Smooth muscle cell of trachea (primary cell): ENCODE results near the gene LSMEM2. TPM values are rescaled to one million over a fixed set of nuclear protein-coding genes. Genes with fewer than 3 reads are reported as not detected.

ENCODE experiments used
- total RNA-seq: library from RNA; depleted of rRNA; stranded (reverse); fragments of >200 nt; gene quantifications from 2 replicates; pipeline ENCODE4 v1.2.1, GENCODE V29; 2014

The LSMEM2 gene
- total RNA-seq: 0.17 TPM in 1 of 2 replicates, not detected in the other

DNA sequence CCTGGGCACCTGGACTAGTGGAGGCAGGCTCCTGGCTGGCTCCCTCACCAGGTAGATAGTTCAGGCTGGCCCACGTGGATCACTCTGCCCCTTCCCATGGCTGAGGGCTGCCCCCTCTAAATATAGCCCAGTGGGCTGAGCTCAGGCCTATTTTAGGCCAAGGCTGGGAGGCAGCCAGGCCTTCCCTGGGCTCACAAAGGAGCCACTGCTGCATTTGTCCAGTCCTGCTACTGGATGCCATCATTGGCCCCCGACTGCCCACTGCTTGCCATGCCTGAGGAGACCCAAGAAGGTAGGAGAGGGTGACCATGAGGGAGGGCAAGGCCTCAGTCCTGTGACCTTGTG lies at the start of gene LSMEM2:
Gene LSMEM2 (plus strand): TSS at position 208 of the 345 bp plus-strand sequence. CDS start 27 bp downstream, at position 235.

DNA sequence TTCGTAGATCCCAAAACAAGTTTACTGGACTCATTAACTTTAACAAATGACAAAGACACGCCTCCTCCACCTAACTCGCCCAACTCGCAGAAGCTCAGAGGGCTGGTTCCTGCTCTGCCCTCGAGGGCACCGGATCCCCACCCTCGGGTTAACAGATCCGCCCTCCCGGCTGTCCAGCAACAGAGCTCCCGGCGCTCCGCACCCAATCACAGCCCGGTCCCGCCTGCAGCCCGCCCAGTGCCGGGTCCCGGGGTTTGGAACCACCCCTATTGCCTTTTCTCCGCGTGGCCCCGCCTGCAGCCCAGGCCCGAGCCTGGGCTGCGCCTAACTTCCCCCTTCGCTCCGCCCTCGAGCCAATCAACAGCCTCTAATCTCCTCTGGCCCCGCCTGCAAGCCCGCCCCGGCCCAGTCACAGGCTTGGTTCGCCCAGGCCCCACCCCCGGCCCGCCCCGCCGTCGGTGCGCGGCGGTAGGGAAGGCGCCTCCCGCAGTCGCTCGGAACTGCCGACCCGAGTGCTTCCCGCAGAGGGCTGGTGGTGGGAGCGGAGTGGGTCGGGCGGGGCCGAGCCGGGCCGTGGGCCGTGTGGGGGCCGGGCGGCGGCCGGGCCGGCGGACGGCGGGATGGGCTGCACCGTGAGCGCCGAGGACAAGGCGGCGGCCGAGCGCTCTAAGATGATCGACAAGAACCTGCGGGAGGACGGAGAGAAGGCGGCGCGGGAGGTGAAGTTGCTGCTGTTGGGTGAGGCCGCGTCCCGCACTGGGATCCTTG lies 43.0 kb upstream of the LSMEM2 start, which contains the start of gene GNAI2:
Gene GNAI2 (plus strand): TSS at position 489 of the 768 bp plus-strand sequence. CDS start 132 bp downstream, at position 621.

DNA sequence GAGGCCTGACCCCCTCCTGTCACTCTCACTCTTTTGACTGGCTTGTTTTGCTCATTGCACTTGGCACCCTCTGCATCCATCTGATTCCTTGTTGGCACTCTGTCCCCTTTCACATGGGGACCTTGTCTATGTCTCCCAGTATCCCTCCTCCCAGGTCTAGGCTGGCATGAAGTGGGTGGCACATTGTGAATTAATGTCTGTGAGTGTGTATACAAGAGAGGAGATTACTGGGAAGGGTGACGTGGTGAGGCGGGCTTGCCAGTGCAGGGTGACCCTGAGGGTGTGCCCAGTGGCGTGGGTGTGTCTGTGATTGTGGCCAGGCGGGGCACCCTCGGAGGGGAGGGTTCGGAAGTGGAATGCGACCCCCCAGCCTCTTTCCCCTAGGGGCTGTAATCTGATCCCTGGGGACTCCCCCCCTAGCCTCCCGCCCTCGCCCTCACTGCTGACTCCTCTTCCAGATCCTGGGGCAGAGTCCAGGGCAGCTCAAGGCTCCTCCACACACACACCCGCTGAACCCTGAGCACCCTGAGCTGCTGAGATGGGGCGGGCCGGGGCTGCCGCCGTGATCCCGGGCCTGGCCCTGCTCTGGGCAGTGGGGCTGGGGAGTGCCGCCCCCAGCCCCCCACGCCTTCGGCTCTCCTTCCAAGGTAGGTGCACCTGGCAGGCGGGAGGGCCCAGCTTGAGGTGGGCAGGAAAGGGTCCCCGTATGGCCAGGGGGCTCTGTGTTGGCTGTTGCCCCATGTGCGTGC lies 10.0 kb upstream of the LSMEM2 start, which contains the start of gene SEMA3B:
Gene SEMA3B (plus strand): TSS at position 445 of the 749 bp plus-strand sequence. CDS start 94 bp downstream, at position 539.

DNA sequence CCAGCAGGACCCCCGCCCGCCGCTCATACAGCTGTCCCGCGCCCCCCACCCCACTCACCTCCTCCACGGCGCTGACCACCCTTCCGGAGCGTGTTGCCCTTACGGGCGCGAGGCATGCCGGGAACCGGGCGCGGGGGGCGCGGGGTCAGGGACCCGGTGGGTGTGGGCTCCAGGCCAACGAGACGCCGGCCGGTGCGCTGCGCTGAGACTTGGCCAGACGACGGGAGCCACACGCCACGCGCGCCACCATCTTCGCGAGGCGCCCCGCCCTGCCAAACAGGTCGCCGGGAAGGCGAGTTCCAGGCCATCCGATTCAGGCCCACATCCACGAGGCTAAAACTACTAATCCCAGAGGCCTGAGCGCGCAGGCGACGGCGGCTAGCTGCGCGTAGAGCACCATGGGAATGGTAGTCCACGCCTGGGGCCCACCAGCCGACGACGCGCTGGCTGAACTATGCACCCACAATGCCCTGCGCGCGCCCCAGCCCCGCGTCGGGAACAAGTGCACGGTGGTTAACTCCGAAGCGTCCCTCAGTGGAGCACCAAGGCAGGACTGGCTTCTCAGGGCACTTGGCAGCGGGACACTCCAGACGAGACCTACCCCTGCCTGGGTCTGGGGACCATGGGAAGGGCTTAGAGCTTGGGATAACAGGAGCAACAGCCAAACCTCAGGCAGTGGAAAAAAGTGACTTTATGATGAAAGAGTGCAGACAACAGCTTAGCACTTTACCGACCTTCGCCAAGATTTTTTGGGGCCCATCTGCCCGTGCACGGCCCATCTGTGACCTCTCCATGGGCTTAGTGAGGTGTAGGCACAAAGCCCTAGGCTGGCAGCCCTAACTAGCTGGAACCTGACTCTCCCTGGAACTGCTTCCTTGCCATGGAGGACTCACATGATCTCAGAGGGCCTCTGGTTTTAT lies 13.5 kb downstream of the LSMEM2 start, which contains the start of gene IFRD2:
Gene IFRD2 (minus strand): TSS at position 271 of the 920 bp plus-strand sequence. CDS start 155 bp downstream, at position 116.

DNA sequence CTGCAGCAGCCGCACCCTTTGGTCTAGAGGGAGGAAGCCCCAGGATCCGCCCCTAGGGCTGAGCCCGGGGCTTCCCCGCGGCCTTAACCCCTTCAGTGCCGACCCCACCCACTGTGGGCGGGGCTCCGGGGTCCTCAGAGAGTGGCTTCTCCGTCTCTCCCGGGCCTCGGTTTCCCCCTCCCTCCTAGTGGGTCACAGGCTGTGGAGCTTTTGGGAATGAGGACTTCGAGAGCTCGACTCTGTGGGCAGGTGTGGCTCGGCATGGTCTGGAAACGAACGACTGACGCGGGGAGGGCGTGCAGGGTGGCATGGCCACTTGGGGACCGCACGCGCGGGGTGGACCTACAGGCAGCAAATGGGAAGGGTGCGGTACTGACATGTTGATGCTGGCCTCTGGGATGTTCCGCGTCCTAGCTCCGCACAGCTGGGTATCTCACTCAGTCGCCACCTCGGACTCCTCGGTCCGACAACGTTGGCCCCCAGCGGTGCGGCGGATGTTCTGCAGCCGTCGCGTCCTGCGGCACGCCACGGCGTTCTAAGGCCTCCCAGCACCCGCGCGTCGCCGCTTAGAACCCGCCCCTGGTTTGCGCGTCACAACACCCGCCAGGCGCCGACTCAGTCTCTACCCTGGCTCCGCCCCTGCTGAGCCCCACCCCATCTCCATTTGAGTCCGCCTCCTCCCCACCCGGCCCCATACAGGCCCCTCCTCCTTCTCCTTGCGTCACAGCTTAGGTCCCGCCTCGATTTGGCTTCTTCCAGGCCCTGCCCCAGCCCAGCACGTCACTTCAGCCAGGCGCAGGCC lies 20.1 kb downstream of the LSMEM2 start, which contains the start of the genes HYAL3 and NAA80:
Gene HYAL3 (minus strand): TSS at position 570 of the 802 bp plus-strand sequence. CDS start 3,803 bp downstream, outside the sequence.
Gene NAA80 (minus strand): TSS at position 570 of the 802 bp plus-strand sequence. CDS start 1,942 bp downstream, outside the sequence.

DNA sequence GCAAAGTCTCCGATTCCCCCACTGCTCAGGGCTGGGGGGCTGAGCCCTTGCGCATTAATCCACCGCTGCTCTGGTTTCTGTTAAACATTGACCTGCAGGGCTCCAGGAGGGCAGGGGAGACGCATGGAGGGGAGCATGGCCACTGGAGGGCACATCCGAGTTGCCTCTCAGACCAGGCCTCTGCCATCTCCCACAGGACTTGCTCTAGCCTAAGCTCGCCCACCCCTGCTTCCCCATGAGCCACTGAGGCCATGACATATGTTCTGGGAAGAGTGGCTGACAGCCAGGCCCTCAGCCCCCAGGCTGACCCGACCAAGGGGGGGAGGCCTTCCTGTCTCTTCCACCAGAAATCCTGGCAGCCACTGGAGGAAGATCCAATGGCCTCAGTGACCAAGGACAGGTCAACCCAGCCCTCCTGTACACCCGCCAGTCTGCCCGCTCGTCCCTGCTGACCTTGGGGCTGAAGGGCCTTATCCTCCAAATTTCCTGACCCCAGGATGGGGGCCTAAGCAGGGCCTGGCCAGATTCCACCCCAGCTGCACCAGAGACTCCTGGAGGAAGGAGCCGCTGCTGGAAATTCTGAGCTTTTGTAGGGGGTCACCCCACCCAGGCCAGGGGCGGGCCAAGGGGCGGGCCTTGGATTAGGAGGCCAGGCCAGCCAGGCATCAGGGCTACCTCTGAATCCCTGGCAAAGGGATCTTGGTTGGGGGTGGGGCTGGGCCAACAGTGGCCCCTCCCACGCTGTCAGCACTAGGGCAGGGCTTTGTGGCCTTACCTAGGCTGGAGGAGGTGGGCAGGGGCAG lies 24.3 kb downstream of the LSMEM2 start, which contains the start of gene HYAL1:
Gene HYAL1 (minus strand): TSS at position 562 of the 803 bp plus-strand sequence. CDS start 618 bp downstream, outside the sequence.

DNA sequence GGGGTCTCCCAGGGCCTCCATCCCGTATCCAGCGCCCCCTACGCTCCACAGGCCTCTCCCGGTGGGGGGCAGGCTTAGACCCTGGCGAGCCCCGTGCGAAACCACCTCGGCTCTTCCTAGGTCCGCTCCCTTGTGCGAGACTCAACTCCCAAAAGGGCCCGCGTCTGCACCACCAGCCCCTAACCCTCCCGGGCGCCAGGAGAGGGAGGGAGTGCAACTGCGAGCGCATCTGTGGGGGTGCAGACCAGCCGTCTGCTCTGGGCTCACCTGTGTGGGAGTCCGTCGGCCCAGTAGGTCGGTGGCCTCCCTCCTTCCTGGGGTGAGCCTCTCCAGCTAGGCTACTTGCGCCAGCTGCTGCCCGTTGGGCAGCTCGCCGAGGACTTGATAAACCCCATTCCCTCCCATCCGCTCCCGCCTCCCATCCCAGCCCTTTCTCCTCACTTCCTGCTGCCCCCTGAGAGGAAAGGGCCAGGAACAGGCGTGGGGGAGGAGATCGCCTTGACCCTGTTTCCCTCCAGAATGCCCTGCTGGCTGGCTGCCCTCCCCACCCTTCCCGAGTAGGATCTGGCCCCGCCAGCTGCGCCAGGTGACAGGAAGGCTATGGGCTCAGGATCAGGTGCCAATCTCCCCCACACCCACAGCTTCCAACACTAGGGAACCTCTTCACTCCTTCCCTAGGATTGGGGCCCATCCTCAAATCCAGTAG lies 43.7 kb downstream of the LSMEM2 start, which contains the start of gene HYAL2:
Gene HYAL2 (minus strand): TSS at position 360 of the 706 bp plus-strand sequence. CDS start 2,256 bp downstream, outside the sequence.

DNA sequence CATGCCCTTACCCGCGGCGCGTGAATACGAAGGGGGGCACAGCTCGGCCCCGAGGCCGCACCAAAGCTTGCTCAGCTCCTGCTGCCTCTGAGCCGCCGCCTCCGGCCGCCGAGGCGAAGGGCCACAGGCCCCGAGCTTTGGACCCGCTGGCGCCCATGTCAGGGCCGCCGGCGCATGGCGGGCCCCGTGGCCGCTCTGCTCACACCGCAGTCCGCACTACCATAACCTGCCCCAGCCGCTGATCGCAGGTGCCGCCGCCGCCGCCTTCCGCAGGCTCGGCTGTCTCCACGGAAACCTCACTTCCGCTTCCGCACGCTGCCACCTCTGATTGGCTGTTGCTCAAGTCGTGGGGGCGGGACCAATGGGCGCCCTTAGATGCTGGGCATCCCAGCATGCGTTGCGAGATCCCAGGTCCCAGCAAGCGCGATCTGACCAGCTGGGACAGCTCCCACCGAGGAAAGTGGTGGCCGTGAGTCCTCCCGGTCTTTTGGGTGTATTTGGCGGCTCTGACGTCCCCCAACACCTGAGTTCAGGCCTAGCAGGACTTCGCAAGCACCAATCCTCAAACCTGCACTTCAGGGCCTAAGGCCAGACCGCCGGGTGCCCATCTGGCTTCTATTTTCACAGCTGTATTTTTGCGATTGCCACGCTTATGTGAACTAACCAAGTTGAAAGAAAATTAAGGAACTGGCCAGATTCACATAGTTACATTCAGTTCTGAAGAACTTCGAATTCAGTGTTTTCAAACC lies 49.2 kb downstream of the LSMEM2 start, which contains the start of gene TUSC2:
Gene TUSC2 (minus strand): TSS at position 281 of the 749 bp plus-strand sequence. CDS start 124 bp downstream, at position 157.

Other genes with a start within 250 kb of the LSMEM2 start
- gene RBM5, start 190.2 kb upstream of the LSMEM2 start, total RNA-seq: 126 and 184 TPM in 2 replicates
- 7.4 and 7.6 TPM in 2 replicates for gene SEMA3F, start 123.8 kb upstream of the LSMEM2 start, total RNA-seq
- not detected in 2 replicates for gene GNAT1, start 87.5 kb upstream of the LSMEM2 start, total RNA-seq
- gene SLC38A3, start 73.8 kb upstream of the LSMEM2 start, total RNA-seq: not detected in 2 replicates
- gene GNAI2, start 42.9 kb upstream of the LSMEM2 start, total RNA-seq: 340 and 347 TPM in 2 replicates
- 26.0 and 88.5 TPM in 2 replicates for gene SEMA3B, start 9.9 kb upstream of the LSMEM2 start, total RNA-seq
- gene IFRD2, start 13.3 kb downstream of the LSMEM2 start, total RNA-seq: 50.6 and 51.2 TPM in 2 replicates
- gene HYAL3, start 20.3 kb downstream of the LSMEM2 start, total RNA-seq: 3.3 and 14.9 TPM in 2 replicates
- gene NAA80, start 20.3 kb downstream of the LSMEM2 start, total RNA-seq: 5.5 and 6.0 TPM in 2 replicates
- 4.2 and 6.1 TPM in 2 replicates for gene HYAL1, start 24.5 kb downstream of the LSMEM2 start, total RNA-seq
- 46.1 and 86.3 TPM in 2 replicates for gene HYAL2, start 43.7 kb downstream of the LSMEM2 start, total RNA-seq
- 11.2 and 20.8 TPM in 2 replicates for gene TUSC2, start 49.1 kb downstream of the LSMEM2 start, total RNA-seq
- gene RASSF1, start 61.7 kb downstream of the LSMEM2 start, total RNA-seq: 43.8 and 49.6 TPM in 2 replicates
- 1.5 and 2.9 TPM in 2 replicates for gene ZMYND10, start 66.6 kb downstream of the LSMEM2 start, total RNA-seq
- 22.5 and 26.5 TPM in 2 replicates for gene NPRL2, start 71.7 kb downstream of the LSMEM2 start, total RNA-seq
- 29.6 and 38.5 TPM in 2 replicates for gene CYB561D2, start 71.8 kb downstream of the LSMEM2 start, total RNA-seq
- gene TMEM115, start 80.4 kb downstream of the LSMEM2 start, total RNA-seq: 45.5 and 84.4 TPM in 2 replicates
- not detected in 2 replicates for gene CACNA2D2, start 224.5 kb downstream of the LSMEM2 start, total RNA-seq